CD4-positive, alpha-beta T cell treated with Interleukin-2 at 100 ng/mL for 4 hours (primary cell): ENCODE measurements around the gene CZIB.
"Not testable (repeated sequence)": the region's sequence is repeated elsewhere in the genome, so short reads cannot be mapped to it uniquely, and the experiment has no call there.

Experiments used
- DNase-seq: peaks from one replicate; pipeline ENCODE4 v3.0.0-alpha.2; 2020; ENCODE audit warnings: low spot score

CZIB gene

GRCh38 chr1:53238197-53239155 is 18.0 kb upstream of the CZIB start, which contains the start of gene MAGOH:
Gene MAGOH, minus strand, starts transcription at chr1:53238518. Its CDS starts 70 bp downstream, at chr1:53238448.
- peak; percentile 94 for DNase-seq

GRCh38 chr1:53237638-53238037 is 17.2 kb upstream of the CZIB start:
- no peak for DNase-seq

GRCh38 chr1:53220962-53221286 is 490 bp upstream of the CZIB start:
- DNase-seq: no peak

- DNase-seq: no peak
Observed at GRCh38 chr1:53219711-53220110, 723 bp downstream of the CZIB start.

- no peak for DNase-seq
Observed at GRCh38 chr1:53218201-53218600, 2.2 kb downstream of the CZIB start.

GRCh38 chr1:53214376-53214940 is 6.0 kb downstream of the CZIB start:
- no peak for DNase-seq

- no peak for DNase-seq
Observed at GRCh38 chr1:53210954-53211353, 9.5 kb downstream of the CZIB start.

- no peak for DNase-seq
Observed at GRCh38 chr1:53210352-53210751, 10.1 kb downstream of the CZIB start.

GRCh38 chr1:53207726-53208125 is 12.7 kb downstream of the CZIB start:
- no peak for DNase-seq

- no peak for DNase-seq
Observed at GRCh38 chr1:53206735-53207379, 13.6 kb downstream of the CZIB start.

- DNase-seq: not testable (repeated sequence)
Observed at GRCh38 chr1:53206083-53206685, 14.2 kb downstream of the CZIB start.

GRCh38 chr1:53205496-53205895 is 14.9 kb downstream of the CZIB start:
- not testable (repeated sequence) for DNase-seq

GRCh38 chr1:53203466-53203865 is 17.0 kb downstream of the CZIB start:
- no peak for DNase-seq

- no peak for DNase-seq
Observed at GRCh38 chr1:53198241-53198651, 22.2 kb downstream of the CZIB start.

GRCh38 chr1:53197291-53198200 is 22.9 kb downstream of the CZIB start:
- DNase-seq: no peak

- DNase-seq: peak; percentile 89
Observed at GRCh38 chr1:53196485-53197290, 23.7 kb downstream of the CZIB start, which contains the start of gene CPT2. Gene CPT2, plus strand, starts transcription at chr1:53196824. Its CDS starts 120 bp downstream, at chr1:53196944.

- DNase-seq: no peak
Observed at GRCh38 chr1:53196017-53196484, 24.4 kb downstream of the CZIB start.

GRCh38 chr1:53195246-53196016 is 25.0 kb downstream of the CZIB start:
- no peak for DNase-seq

- no peak for DNase-seq
Observed at GRCh38 chr1:53190210-53190611, 30.2 kb downstream of the CZIB start.

- DNase-seq: no peak
Observed at GRCh38 chr1:53189061-53189460, 31.4 kb downstream of the CZIB start.
